B cell (primary cell): ENCODE results near the gene DPH1. TPM values are rescaled to one million over a fixed set of nuclear protein-coding genes. Genes with fewer than 3 reads are reported as not detected.
"Not testable (repeated sequence)": the region's sequence is repeated elsewhere in the genome, so short reads cannot be mapped to it uniquely, and the experiment has no call there.

ENCODE experiments used
- ATAC-seq: fragments of 200-7000 bp; cut with Tn5 transposase; one replicate; pipeline ENCODE4 v1.10.0; 2021; ENCODE audit warnings: low read depth, mild to moderate bottlenecking, moderate number of reproducible peaks, moderate library complexity
- CTCF ChIA-PET: fragments of 350-600 bp; sonication (Branson Sonifier 250); formaldehyde crosslinking; loops from one replicate; lab custom pipeline; 2021; ENCODE audit warnings: antibody characterized with exemption, inconsistent platforms; lab: Charles Lee
- POLR2A ChIA-PET: fragments of 350-600 bp; sonication (Branson Sonifier 250); formaldehyde crosslinking; loops from one replicate; lab custom pipeline; 2021; ENCODE audit warnings: antibody characterized with exemption; lab: Charles Lee
- DNase-seq: peaks from one replicate; pipeline ENCODE4 v3.0.0; 2013
- H2AFZ ChIP-seq: 2 replicates; pipeline ENCODE4 v1.6.1; 2012; ENCODE audit warnings: mild to moderate bottlenecking, low read depth, low read length; ENCODE audit not compliant: insufficient read depth, poor library complexity, severe bottlenecking
- H3K27ac ChIP-seq, 2 donors: 1 replicate in 1 of 2; 2 replicates in 1 of 2; pipeline ENCODE4 v1.5.1; 2012 to 2013; ENCODE audit warnings: low read length in 2 of 2, mild to moderate bottlenecking in 2 of 2, moderate library complexity in 1 of 2
- H3K27me3 ChIP-seq, 4 experiments: fragments of 200-600 bp in 1 of 4; sonication (generic) in 1 of 4; replicated peaks in 1 of 4; 1 replicate in 2 of 4; 2 replicates in 2 of 4; pipeline versions ENCODE4 v1.6.1 to v1.7.0; 2013 to 2016; ENCODE audit warnings: low read length in 3 of 4, mild to moderate bottlenecking in 2 of 4, mixed read lengths in 1 of 4, moderate library complexity in 1 of 4; ENCODE audit not compliant: insufficient read depth in 4 of 4, control insufficient read depth in 3 of 4; ENCODE audit errors: control extremely low read depth in 1 of 4
- H3K36me3 ChIP-seq, 2 experiments: replicated peaks in 1 of 2; 1 replicate in 1 of 2; 2 replicates in 1 of 2; pipeline versions ENCODE4 v1.6.1 to v1.7.1; 2013; ENCODE audit warnings: low read length in 1 of 2; ENCODE audit not compliant: insufficient read depth in 2 of 2, control insufficient read depth in 1 of 2; ENCODE audit errors: control extremely low read depth in 1 of 2, extremely low read depth in 1 of 2
- H3K4me1 ChIP-seq, 2 donors: fragments of 200-600 bp in 1 of 2; sonication (generic) in 1 of 2; 1 replicate in 1 of 2; 2 replicates in 1 of 2; pipeline versions ENCODE4 v1.5.1 to v1.6.1; 2013 to 2017; ENCODE audit warnings: low read length in 2 of 2; ENCODE audit not compliant: control insufficient read depth in 2 of 2, insufficient read depth in 2 of 2
- H3K4me2 ChIP-seq: replicated peaks from 2 replicates; pipeline ENCODE3; 2012; ENCODE audit warnings: mild to moderate bottlenecking, low read depth, low read length; ENCODE audit not compliant: poor library complexity, severe bottlenecking
- H3K4me3 ChIP-seq, 5 experiments: fragments of 200-600 bp in 1 of 5; sonication (generic) in 1 of 5; 1 replicate in 3 of 5; 2 replicates in 2 of 5; pipeline versions ENCODE4 v1.5.1 to v1.7.0; 2011 to 2016; ENCODE audit warnings: low read length in 4 of 5, mild to moderate bottlenecking in 4 of 5, low read depth in 2 of 5, control low read depth in 1 of 5, moderate library complexity in 1 of 5; ENCODE audit not compliant: insufficient read depth in 1 of 5; ENCODE audit errors: control extremely low read depth in 1 of 5, extremely low read depth in 1 of 5
- H3K79me2 ChIP-seq: fragments of 200-600 bp; sonication (generic); one replicate; pipeline ENCODE4 v1.6.0; 2016; ENCODE audit warnings: low read length; ENCODE audit not compliant: control insufficient read depth, insufficient read depth
- H3K9ac ChIP-seq: fragments of 200-600 bp; sonication (generic); 2 replicates; pipeline ENCODE4 v1.6.1; 2017; ENCODE audit warnings: mild to moderate bottlenecking, low read length, moderate library complexity
- H3K9me3 ChIP-seq, 3 donors: one replicate each; pipeline versions ENCODE4 v1.6.1 to v1.7.1; 2013; ENCODE audit warnings: low read length in 2 of 3; ENCODE audit not compliant: control insufficient read depth in 2 of 3, insufficient read depth in 1 of 3; ENCODE audit errors: control extremely low read depth in 1 of 3
- H4K20me1 ChIP-seq: 2 replicates; pipeline ENCODE4 v1.6.0; 2012; ENCODE audit warnings: mild to moderate bottlenecking, low read length; ENCODE audit not compliant: insufficient read depth, control insufficient read depth, poor library complexity, severe bottlenecking
- H3K27ac Mint-ChIP-seq: one replicate; pipeline ENCODE4 v1.8.0; 2021; ENCODE audit warnings: mixed read lengths
- H3K27me3 Mint-ChIP-seq: one replicate; pipeline ENCODE4 v1.8.0; 2021; ENCODE audit warnings: mixed read lengths
- H3K4me1 Mint-ChIP-seq: one replicate; pipeline ENCODE4 v1.8.0; 2021; ENCODE audit warnings: mixed read lengths
- H3K4me3 Mint-ChIP-seq: one replicate; pipeline ENCODE4 v1.8.0; 2021; ENCODE audit warnings: mixed read lengths
- H3K9me3 Mint-ChIP-seq: one replicate; pipeline ENCODE4 v1.8.0; 2022; ENCODE audit warnings: mixed read lengths; ENCODE audit not compliant: insufficient read depth
- EZH2 ChIP-seq: IDR thresholded peaks from 2 replicates; pipeline ENCODE4 v1.6.1; 2012; ENCODE audit warnings: borderline replicate concordance, low read depth, mild to moderate bottlenecking, moderate library complexity, low read length; ENCODE audit not compliant: insufficient read depth, poor library complexity, severe bottlenecking
- WGBS: methylation state at CpG from one replicate; pipeline ENCODE4 v1.1.5; 2013; ENCODE audit warnings: missing lambda C conversion rate; ENCODE audit not compliant: insufficient coverage; 5-methylcytosine and 5-hydroxymethylcytosine counted together
- intact Hi-C: fragments of 100-400 bp; cut with micrococcal nuclease; formaldehyde crosslinking; loops from one replicate; pipeline ENCODE4 v1.10.0; 2022
- polyA plus RNA-seq: library from polyadenylated mRNA; depleted of rRNA; stranded (reverse); fragments of >200 nt; gene quantifications from 2 replicates; pipeline ENCODE4 v1.2.3, GENCODE V29; 2012
- total RNA-seq, 2 donors: library from RNA; stranded (reverse); fragments of 120-200 nt in 1 of 2; gene quantifications; 1 replicate in 1 of 2; 2 replicates in 1 of 2; pipeline versions ENCODE4 v1.2.3 to v1.2.4, GENCODE V29; 2013 to 2022
- TF ChIP-seq, protein P1 (sequence below): fragments of 200-600 bp; IDR thresholded peaks from one replicate; pipeline ENCODE4 v1.8.0; 2022; ENCODE audit warnings: antibody characterized with exemption, mild to moderate bottlenecking

DPH1 gene
- total and polyA plus RNA-seq, 2 donors (not counting 1 experiment from before 2014, with no cell fraction given) = 83.6 to 105 TPM

DNA sequence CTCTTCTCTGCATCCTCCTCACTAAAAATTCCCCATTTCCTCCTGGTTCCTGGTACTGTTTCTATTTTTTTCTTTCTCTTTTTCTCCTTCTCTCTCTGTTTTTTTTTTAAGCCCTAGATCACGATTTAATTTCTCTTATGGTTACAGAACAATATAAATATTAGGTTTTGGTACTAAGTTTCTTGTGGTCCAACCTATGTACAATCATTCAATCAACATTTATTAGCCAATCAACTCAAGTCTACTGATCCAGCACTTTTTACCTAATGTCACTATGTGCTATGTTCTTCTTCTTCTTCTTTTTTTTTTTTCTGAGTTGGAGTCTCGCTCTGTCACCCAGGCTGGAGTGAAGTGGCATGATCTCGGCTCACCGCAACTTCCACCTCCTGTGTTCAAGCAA is 17.5 kb upstream of the DPH1 start:
- ATAC-seq (no peak), DNase-seq (no peak)
- Histone ChIP-seq H3K4me2 (no peak overlapping the region), H3K4me1 (peaks cover 0 to 2% of the 10 kb centered on the region in 2 donors), H3K36me3 (no peaks in the 10 kb centered on the region), H4K20me1 (no peaks in the 10 kb centered on the region), H2AFZ (no peak overlapping the region), H3K27ac (no peak overlapping the region), H3K4me3 (no peak overlapping the region), H3K27me3 (peaks cover 0 to 21% (median 1%) of the 10 kb centered on the region in 4 experiments), H3K9ac (no peak overlapping the region), H3K9me3 (no peaks in the 10 kb centered on the region), H3K79me2 (no peaks in the 10 kb centered on the region)
- Mint-ChIP-seq H3K4me1 (no peaks in the 10 kb centered on the region), H3K9me3 (no peaks in the 10 kb centered on the region), H3K4me3 (no peak overlapping the region), H3K27me3 (peaks cover 40% of the 10 kb centered on the region), H3K27ac (no peak overlapping the region)
- intact Hi-C loops = no loop called here
- TF ChIP-seq, protein P1, sequence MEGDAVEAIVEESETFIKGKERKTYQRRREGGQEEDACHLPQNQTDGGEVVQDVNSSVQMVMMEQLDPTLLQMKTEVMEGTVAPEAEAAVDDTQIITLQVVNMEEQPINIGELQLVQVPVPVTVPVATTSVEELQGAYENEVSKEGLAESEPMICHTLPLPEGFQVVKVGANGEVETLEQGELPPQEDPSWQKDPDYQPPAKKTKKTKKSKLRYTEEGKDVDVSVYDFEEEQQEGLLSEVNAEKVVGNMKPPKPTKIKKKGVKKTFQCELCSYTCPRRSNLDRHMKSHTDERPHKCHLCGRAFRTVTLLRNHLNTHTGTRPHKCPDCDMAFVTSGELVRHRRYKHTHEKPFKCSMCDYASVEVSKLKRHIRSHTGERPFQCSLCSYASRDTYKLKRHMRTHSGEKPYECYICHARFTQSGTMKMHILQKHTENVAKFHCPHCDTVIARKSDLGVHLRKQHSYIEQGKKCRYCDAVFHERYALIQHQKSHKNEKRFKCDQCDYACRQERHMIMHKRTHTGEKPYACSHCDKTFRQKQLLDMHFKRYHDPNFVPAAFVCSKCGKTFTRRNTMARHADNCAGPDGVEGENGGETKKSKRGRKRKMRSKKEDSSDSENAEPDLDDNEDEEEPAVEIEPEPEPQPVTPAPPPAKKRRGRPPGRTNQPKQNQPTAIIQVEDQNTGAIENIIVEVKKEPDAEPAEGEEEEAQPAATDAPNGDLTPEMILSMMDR = no peak
- no peak for TF ChIP-seq EZH2
- CTCF ChIA-PET = no interaction called here
- POLR2A ChIA-PET = no interaction called here
- WGBS = 93% methylated on average over 3 of the region's 4 CpGs

DNA sequence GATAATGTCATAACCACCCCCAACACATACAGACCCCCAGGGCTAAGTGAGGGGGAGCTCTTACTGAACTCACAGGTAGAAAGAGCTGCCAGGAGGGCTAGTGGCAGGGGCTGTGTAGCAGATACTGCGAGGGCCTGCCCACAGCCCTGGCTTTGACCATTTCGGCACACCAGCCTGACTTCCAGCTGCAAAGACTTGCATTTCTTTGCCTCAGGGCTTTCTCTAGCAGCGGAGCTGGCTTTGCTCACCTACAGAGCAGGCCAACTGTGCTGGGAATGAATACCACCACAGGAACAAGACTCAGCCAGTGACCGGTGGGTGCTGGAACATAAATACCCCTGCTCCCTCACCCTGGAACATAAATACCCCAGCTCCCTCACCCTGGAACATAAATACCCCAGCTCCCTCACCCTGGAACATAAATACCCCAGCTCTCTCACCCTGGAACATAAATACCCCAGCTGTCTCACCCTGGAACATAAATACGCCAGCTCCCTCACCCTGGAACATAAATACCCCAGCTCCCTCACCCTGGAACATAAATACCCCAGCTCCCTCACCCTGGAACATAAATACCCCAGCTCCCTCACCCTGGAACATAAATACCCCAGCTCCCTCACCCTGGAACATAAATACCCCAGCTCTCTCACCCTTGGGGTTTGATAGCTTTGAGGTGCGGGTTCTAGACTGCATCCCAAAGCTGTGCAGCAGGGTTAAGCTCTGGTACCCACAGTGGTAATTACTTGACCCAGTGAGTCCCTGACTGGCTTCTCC is 16.5 kb upstream of the DPH1 start:
- H3K4me3 Mint-ChIP-seq, H3K4me1 Mint-ChIP-seq, H3K9me3 ChIP-seq, H4K20me1 ChIP-seq, intact Hi-C loops, H3K79me2 ChIP-seq, H3K4me3 ChIP-seq, H3K4me2 ChIP-seq, POLR2A ChIA-PET, H2AFZ ChIP-seq, ATAC-seq, H3K27ac ChIP-seq, H3K36me3 ChIP-seq, H3K9me3 Mint-ChIP-seq, DNase-seq, H3K4me1 ChIP-seq, CTCF ChIA-PET, H3K27ac Mint-ChIP-seq, H3K9ac ChIP-seq: not testable (repeated sequence)
- H3K27me3 ChIP-seq = peaks cover 0 to 28% (median 1%) of the 10 kb centered on the region in 4 experiments
- peaks cover 48% of the 10 kb centered on the region for H3K27me3 Mint-ChIP-seq
- WGBS = 90% methylated on average over 4 of the region's 6 CpGs
